ENCODE data around the gene LMTK2.

DNA sequence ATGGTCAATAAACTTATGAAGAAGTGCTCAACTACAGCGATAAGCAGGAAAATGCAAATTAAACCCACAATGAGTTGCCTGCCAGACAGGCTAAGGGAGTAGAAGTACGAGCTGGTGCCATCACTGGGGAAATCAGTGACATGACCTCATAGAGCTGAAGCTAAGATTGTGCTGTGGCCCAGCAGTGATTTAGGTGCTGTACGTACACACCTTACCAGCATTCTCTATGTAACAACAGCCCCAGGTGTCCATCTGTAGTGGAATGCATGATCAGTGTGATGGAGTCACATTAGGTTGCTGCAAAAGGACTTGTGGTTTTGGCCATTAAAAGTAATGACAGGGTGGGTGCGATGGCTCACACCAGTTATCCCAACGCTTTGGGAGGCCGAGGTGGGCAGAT, 151.0 kb downstream of the LMTK2 start:
- TF ChIP-seq GATA2 (IDR thresholded peaks at IDR 0.05; ENCODE audit: low read depth, low read length) (no peak), GATA3 (IDR thresholded peaks at IDR 0.05; ENCODE audit: low read depth, low read length) (no peak)

Data from SH-SY5Y (cell line).